Measurements from ENCODE around the gene PLEKHA7.
"Not testable (repeated sequence)": the region's sequence is repeated elsewhere in the genome, so short reads cannot be mapped to it uniquely, and the experiment has no call there.

DNA sequence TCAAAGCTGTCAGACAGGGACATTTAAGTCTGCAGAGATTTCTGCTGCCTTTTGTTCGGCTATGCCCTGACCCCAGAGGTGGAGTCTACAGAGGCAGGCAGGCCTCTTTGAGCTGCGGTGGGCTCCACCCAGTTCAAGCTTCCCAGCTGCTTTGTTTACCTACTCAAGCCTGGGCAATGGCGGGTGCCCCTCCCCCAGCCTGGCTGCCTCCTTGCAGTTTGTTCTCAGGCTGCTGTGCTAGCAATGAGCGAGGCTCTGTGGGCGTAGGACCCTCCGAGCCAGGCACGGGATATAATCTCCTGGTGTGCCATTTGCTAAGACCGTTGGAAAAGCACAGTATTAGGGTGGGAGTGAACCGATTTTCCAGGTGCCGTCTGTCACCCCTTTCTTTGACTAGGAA is 19.8 kb upstream of the PLEKHA7 start:
- TF ChIP-seq, protein P1, sequence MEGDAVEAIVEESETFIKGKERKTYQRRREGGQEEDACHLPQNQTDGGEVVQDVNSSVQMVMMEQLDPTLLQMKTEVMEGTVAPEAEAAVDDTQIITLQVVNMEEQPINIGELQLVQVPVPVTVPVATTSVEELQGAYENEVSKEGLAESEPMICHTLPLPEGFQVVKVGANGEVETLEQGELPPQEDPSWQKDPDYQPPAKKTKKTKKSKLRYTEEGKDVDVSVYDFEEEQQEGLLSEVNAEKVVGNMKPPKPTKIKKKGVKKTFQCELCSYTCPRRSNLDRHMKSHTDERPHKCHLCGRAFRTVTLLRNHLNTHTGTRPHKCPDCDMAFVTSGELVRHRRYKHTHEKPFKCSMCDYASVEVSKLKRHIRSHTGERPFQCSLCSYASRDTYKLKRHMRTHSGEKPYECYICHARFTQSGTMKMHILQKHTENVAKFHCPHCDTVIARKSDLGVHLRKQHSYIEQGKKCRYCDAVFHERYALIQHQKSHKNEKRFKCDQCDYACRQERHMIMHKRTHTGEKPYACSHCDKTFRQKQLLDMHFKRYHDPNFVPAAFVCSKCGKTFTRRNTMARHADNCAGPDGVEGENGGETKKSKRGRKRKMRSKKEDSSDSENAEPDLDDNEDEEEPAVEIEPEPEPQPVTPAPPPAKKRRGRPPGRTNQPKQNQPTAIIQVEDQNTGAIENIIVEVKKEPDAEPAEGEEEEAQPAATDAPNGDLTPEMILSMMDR (conservative IDR thresholded peaks at IDR 0.05; ENCODE audit: low read depth, low read length): not testable (repeated sequence)
- not testable (repeated sequence) for TF ChIP-seq EZH2 (IDR thresholded peaks at IDR 0.05; ENCODE audit: borderline replicate concordance, low read depth, low read length, poor library complexity, severe bottlenecking)
